GM23338 (cell line): ENCODE results near the gene PRSS27. TPM values are rescaled to one million over a fixed set of nuclear protein-coding genes. Genes with fewer than 3 reads are reported as not detected.

Experiments
- ATAC-seq: fragments of 200-7000 bp; cut with Tn5 transposase; 3 replicates; pipeline ENCODE4 v1.9.1; 2020
- DNase-seq: peaks from one replicate; pipeline ENCODE4 v3.0.0-alpha.2; 2015; ENCODE audit warnings: low spot score
- H2AFZ ChIP-seq: fragments of 200-600 bp; sonication (generic); 2 replicates; pipeline ENCODE4 v1.8.0; 2016; ENCODE audit warnings: antibody characterized with exemption, mild to moderate bottlenecking, moderate library complexity
- H3F3A ChIP-seq: fragments of 200-600 bp; sonication (generic); replicated peaks from 2 replicates; pipeline ENCODE4 v1.8.0; 2017; ENCODE audit warnings: antibody characterized with exemption, mixed run types, low read depth
- H3K27ac ChIP-seq: fragments of 200-600 bp; sonication (generic); 2 replicates; pipeline ENCODE4 v1.6.1; 2016; ENCODE audit warnings: low read depth
- H3K27me3 ChIP-seq: fragments of 200-600 bp; sonication (generic); 2 replicates; pipeline ENCODE4 v1.8.0; 2016; ENCODE audit warnings: mild to moderate bottlenecking, mixed run types, moderate library complexity; ENCODE audit not compliant: insufficient read depth
- H3K36me3 ChIP-seq: fragments of 200-600 bp; sonication (generic); 2 replicates; pipeline ENCODE4 v1.8.0; 2016; ENCODE audit warnings: mild to moderate bottlenecking; ENCODE audit not compliant: insufficient read depth
- H3K4me1 ChIP-seq: fragments of 200-600 bp; sonication (generic); 2 replicates; pipeline ENCODE4 v1.8.0; 2016; ENCODE audit warnings: mild to moderate bottlenecking, moderate library complexity; ENCODE audit not compliant: insufficient read depth
- H3K4me2 ChIP-seq: fragments of 200-600 bp; sonication (generic); 2 replicates; pipeline ENCODE4 v1.7.1; 2017; ENCODE audit warnings: mixed run types
- H3K4me3 ChIP-seq: fragments of 200-600 bp; sonication (generic); 2 replicates; pipeline ENCODE4 v1.6.1; 2016; ENCODE audit warnings: mixed run types
- H3K79me2 ChIP-seq: fragments of 200-600 bp; sonication (generic); replicated peaks from 2 replicates; pipeline ENCODE4 v1.8.0; 2017; ENCODE audit warnings: mild to moderate bottlenecking; ENCODE audit not compliant: insufficient read depth
- H3K9me2 ChIP-seq: fragments of 200-600 bp; sonication (generic); 2 replicates; pipeline ENCODE4 v1.8.0; 2017; ENCODE audit not compliant: insufficient read depth
- H4K20me1 ChIP-seq: fragments of 200-600 bp; sonication (generic); replicated peaks from 2 replicates; pipeline ENCODE4 v1.8.0; 2017; ENCODE audit warnings: mild to moderate bottlenecking; ENCODE audit not compliant: insufficient read depth
- H3K27ac Mint-ChIP-seq: 2 replicates; pipeline ENCODE4 v1.8.0; 2020; ENCODE audit warnings: inconsistent platforms, mild to moderate bottlenecking, moderate library complexity, mixed read lengths
- H3K27me3 Mint-ChIP-seq: 3 replicates; pipeline ENCODE4 v1.8.0; 2022; ENCODE audit warnings: low read depth, mild to moderate bottlenecking, moderate library complexity, mixed read lengths, inconsistent platforms; ENCODE audit not compliant: insufficient read depth, poor library complexity
- H3K36me3 Mint-ChIP-seq: 3 replicates; pipeline ENCODE4 v1.8.0; 2021; ENCODE audit warnings: low read depth, mild to moderate bottlenecking, inconsistent platforms, moderate library complexity, mixed read lengths
- H3K4me1 Mint-ChIP-seq: 3 replicates; pipeline ENCODE4 v1.8.0; 2020; ENCODE audit warnings: mild to moderate bottlenecking, inconsistent platforms, mixed read lengths
- H3K4me3 Mint-ChIP-seq: 3 replicates; pipeline ENCODE4 v1.8.0; 2021; ENCODE audit warnings: moderate library complexity, mild to moderate bottlenecking, inconsistent platforms, mixed read lengths
- H3K9me3 Mint-ChIP-seq: 3 replicates; pipeline ENCODE4 v1.8.0; 2020; ENCODE audit warnings: moderate library complexity, mild to moderate bottlenecking, inconsistent platforms, mixed read lengths
- CREB1 ChIP-seq: fragments of 250-450 bp; sonication (Bioruptor Pico); IDR thresholded peaks from 2 replicates; pipeline ENCODE4 v1.5.0; 2020; ENCODE audit warnings: low read depth, mild to moderate bottlenecking, moderate library complexity
- CTCF ChIP-seq, 2 experiments: fragments of 200-600 bp in 1 of 2; sonication (generic) in 1 of 2; conservative IDR thresholded peaks; 2 replicates each; pipeline versions ENCODE4 v1.5.1 to v1.6.1; 2016 to 2017; ENCODE audit warnings: antibody characterized with exemption in 2 of 2, low read depth in 2 of 2, mild to moderate bottlenecking in 2 of 2, moderate library complexity in 1 of 2
- EZH2 ChIP-seq: fragments of 200-600 bp; sonication (generic); IDR thresholded peaks from one replicate; pipeline ENCODE4 v1.8.0; 2017; ENCODE audit warnings: antibody characterized with exemption, mild to moderate bottlenecking, low read depth; ENCODE audit not compliant: unreplicated experiment
- EZH2phosphoT487 ChIP-seq: fragments of 200-600 bp; sonication (generic); IDR thresholded peaks from one replicate; pipeline ENCODE4 v1.8.1; 2018; ENCODE audit warnings: antibody characterized with exemption; ENCODE audit not compliant: unreplicated experiment
- JUNB ChIP-seq: IDR thresholded peaks from one replicate; pipeline ENCODE4 v1.6.1; 2016; ENCODE audit warnings: antibody characterized with exemption; ENCODE audit not compliant: unreplicated experiment
- NANOG ChIP-seq: IDR thresholded peaks from 2 replicates; pipeline ENCODE4 v1.6.1; 2016; ENCODE audit warnings: antibody characterized with exemption, borderline replicate concordance
- POLR2AphosphoS5 ChIP-seq: IDR thresholded peaks from 2 replicates; pipeline ENCODE4 v1.6.1; 2016; ENCODE audit warnings: antibody characterized with exemption, low read depth
- REST ChIP-seq: IDR thresholded peaks from one replicate; pipeline ENCODE4 v1.6.1; 2018; ENCODE audit warnings: antibody characterized with exemption; ENCODE audit not compliant: unreplicated experiment
- STAT1 ChIP-seq: IDR thresholded peaks from one replicate; pipeline ENCODE4 v1.6.1; 2016; ENCODE audit warnings: antibody characterized with exemption; ENCODE audit not compliant: unreplicated experiment
- ZNF114 ChIP-seq: fragments of 250-450 bp; sonication (Bioruptor Pico); IDR thresholded peaks from 2 replicates; pipeline ENCODE4 v1.5.0; 2020; ENCODE audit warnings: mild to moderate bottlenecking, moderate library complexity
- ZNF462 ChIP-seq: fragments of 250-450 bp; sonication (Bioruptor Pico); IDR thresholded peaks from 2 replicates; pipeline ENCODE4 v1.5.0; 2020; ENCODE audit warnings: mild to moderate bottlenecking, moderate library complexity
- polyA plus RNA-seq: library from polyadenylated mRNA; unstranded; fragments of >200 nt; fragmentation: Nextera tagmentation; extraction: Ambion mirVana; gene quantifications from 2 replicates; pipeline ENCODE4 v1.2.1, GENCODE V29; 2016
- total RNA-seq: library from RNA; depleted of rRNA; stranded (reverse); fragments of >200 nt; shearing (Covaris generic); gene quantifications from 2 replicates; pipeline ENCODE4 v1.2.3, GENCODE V29; 2014

Gene PRSS27
- total and polyA plus RNA-seq, 2 experiments from 2014 or later = 0.73 to 1.6 TPM

GRCh38 chr16:2736476-2737237, 16.6 kb upstream of the PRSS27 start (continued):
- TF ChIP-seq ZNF462 (CRISPR knock-in tag) = no peak
- TF ChIP-seq JUNB = no peak

GRCh38 chr16:2734844-2735515, 15.0 kb upstream of the PRSS27 start:
- H3K4me1 Mint-ChIP-seq = peaks cover 3% of the 10 kb centered on the region; the same call in 1 of the 3 replicates
- no peak overlapping the region for H3K4me3 Mint-ChIP-seq
- H3K9me3 Mint-ChIP-seq = no peaks in the 10 kb centered on the region
- Histone ChIP-seq H3F3A (no peaks in the 10 kb centered on the region), H3K4me2 (no peak overlapping the region), H2AFZ (no peak overlapping the region), H3K36me3 (no peaks in the 10 kb centered on the region), H3K79me2 (no peaks in the 10 kb centered on the region), H3K9me2 (no peaks in the 10 kb centered on the region), H3K4me1 (no peaks in the 10 kb centered on the region), H3K27ac (no peak overlapping the region), H4K20me1 (no peaks in the 10 kb centered on the region), H3K27me3 (no peaks in the 10 kb centered on the region), H3K4me3 (no peak overlapping the region)
- H3K27ac Mint-ChIP-seq = no peak overlapping the region
- no peak for DNase-seq
- no peaks in the 10 kb centered on the region for H3K36me3 Mint-ChIP-seq
- ATAC-seq = no peak
- H3K27me3 Mint-ChIP-seq = peaks cover 10% of the 10 kb centered on the region
- TF ChIP-seq EZH2phosphoT487 (no peak), POLR2AphosphoS5 (no peak), CREB1 (CRISPR knock-in tag) (no peak), ZNF114 (CRISPR knock-in tag) (no peak), EZH2 (no peak), STAT1 (no peak), CTCF (conservative IDR thresholded peaks at IDR 0.05; ENCODE audit: low read depth in 2 of 2) (no peak), REST (no peak), NANOG (no peak), JUNB (no peak)
